AML-193 (cell line): Measurements from ENCODE around the gene LSM7.
"Not testable (repeated sequence)": the region's sequence is repeated elsewhere in the genome, so short reads cannot be mapped to it uniquely, and the experiment has no call there.

Experiments
- DNase-seq, 2 experiments: peaks; one replicate each; lab custom pipeline; 2025; lab: John Stamatoyannopoulos, UW

LSM7 gene

GRCh38 chr19:2302319-2303210, 25.8 kb downstream of the LSM7 start:
- DNase-seq: no peak

- DNase-seq: no peak
Observed at GRCh38 chr19:2300533-2300932, 27.9 kb downstream of the LSM7 start.

- DNase-seq: no peak
Observed at GRCh38 chr19:2296141-2296540, 32.2 kb downstream of the LSM7 start.

- no peak for DNase-seq
Observed at GRCh38 chr19:2294687-2295335, 33.6 kb downstream of the LSM7 start.

DNA sequence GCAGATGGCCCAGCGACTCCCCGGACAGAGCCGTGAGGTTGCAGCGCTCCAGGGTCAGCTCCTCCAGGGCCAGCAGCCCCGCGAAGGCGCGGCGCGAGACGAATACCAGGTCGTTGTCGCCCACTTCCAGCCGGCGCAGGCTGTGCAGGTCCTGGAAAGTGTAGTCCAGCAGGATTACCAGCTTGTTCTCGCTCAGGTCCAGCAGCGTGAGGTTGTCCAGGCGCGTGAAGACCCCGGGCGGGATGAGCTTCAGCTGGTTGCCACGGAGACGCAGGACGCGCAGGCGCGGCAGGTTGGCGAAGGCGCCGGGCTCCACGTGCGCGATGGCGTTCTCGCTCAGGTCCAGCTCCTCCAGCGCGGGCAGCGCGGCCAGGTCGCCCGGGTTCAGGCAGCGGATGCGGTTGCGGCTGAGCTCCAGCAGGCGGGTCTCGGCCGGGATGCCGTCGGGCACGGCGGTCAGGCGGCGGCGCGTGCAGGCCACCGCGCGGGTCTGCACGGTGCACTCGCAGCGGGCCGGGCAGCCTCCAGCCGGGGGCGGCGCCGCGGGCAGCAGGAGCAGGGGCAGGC, 37.1 kb downstream of the LSM7 start:
- peak; percentile 20 to 39 for DNase-seq

- no peak for DNase-seq
Observed at GRCh38 chr19:2290441-2291184, 37.8 kb downstream of the LSM7 start.

DNA sequence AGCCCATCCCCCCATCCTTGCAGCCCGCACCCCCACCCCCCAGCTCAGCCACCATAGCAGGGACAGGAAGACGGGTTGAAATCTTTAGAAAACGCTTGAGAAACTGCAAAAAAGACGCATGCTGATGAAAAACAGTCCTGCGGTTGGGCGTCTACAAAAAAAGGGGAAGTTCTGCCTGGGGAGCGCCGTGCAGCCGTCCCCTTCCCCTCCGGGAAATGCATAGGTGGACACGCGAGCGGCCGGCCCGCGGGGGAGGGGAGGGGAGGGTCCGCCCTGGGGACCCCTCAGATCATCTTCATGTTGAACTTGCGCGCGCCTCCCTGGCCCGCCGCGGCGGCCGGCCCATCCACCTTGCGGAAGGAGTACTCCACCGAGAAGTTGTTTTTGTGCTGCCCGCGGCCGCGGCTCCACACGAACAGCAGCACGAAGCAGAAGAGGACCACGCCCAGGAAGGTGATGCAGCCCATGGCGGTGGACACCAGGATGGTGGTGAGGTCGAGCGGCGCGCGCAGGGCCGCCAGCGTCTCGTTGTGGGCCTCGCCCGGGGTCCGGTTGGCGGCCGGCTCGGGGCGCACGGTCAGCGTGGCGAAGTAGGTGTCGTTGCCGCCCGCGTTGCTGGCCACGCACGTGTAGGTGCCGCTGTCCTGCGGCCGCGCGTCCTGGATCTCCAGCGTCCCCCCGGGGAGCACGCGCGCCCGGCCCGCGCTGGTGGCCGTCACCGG, 38.5 kb downstream of the LSM7 start:
- peak; percentile 95 to 96 for DNase-seq

- no peak for DNase-seq
Observed at GRCh38 chr19:2288818-2289713, 39.3 kb downstream of the LSM7 start.

DNA sequence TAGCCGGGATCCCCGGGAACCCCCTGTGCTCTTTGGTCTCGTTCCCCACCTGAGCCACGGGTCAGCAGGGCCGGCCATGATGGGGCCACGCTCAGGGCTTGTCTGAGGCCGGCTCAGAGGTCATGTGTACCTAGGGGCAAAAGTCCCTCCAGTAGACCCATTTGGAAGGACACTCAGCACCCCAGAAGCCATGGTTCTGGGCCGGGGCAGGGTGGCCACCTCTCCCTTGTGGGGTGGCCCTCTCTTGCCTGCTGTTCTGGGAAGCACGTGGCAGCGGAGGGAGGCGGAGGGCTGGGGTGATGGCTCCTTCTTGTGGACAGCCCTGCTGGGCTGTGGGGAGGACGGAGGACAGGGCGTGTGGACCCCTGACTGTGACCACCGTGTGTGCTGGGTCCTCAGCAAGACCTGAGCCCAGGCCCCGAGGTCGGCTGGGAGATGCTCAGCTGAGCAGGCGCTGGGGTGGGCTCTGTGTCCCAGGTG, 40.0 kb downstream of the LSM7 start:
- DNase-seq: peak in 1 of 2 experiments; percentile 31

DNA sequence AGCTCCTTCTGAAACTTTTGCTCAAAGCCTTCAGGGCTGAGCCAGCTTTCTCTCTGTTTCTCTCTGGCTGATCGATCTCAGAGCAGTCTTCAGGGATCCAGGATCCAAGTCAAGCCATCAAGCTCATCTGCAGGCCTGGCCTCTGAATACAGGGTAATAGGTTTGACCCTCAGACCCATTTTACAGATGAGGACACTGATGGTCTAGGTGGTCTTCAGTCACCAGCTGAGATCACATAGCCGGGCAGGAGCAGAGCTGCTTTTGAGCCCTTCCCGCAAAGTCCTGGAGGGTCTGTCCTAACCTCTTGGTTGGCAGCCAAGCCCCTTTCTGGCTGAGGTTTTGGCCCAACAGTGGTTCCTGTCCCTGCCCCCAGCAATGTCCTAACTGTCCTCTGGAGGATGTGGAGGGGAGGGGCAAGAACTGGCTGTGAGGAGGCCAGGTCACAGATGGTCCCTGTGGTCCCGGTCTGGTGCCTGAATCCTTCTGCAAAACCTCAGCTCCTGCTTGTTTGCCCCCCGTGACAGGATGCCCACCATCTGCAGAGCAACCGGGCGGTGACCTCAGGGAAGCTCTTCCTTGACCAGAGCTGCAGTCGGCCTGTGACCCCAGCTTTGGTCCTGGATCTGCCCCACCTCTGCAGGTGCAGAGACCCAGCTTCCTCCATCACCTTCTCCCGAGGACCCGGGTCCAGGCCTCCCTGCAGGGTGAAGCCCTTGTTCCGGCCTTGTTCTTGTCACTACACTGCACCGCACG, 40.6 kb downstream of the LSM7 start:
- DNase-seq: peak; percentile 14 to 20

DNA sequence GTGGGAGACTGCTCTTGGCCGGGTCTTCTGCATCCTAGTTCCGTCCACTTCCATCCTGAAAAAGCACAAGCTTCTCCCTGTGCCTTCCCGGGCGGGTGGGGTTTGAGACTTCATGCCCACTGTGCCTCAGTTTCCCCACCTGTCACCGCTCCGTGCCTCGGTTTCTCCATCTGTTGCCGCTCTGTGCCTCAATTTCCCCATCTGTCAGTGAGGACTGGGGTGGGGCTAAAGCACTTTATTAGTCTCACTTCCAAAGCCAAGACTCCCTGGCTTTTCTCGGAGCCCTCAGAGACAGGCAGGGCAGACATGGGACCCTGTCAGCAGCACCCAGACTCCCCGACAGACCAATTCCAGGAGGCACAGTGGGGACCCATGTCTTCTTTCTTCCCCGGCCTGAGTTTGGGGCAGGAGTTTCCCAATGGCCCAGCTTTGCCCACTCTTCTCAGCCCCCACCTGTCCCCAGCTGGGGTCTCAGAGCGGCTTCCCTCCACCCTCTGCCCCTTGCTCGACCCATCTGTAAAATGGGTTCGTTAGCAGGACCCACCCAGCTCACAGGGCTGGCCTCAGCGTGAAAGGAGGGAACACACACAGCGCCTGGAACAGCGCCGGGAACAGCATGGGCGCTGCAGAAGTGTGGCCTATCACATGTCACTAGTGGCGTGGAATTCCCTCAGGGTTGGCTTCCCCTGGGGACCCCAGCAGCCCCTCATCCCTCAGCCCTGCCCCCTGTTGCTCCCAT, 41.8 kb downstream of the LSM7 start:
- no peak for DNase-seq

DNA sequence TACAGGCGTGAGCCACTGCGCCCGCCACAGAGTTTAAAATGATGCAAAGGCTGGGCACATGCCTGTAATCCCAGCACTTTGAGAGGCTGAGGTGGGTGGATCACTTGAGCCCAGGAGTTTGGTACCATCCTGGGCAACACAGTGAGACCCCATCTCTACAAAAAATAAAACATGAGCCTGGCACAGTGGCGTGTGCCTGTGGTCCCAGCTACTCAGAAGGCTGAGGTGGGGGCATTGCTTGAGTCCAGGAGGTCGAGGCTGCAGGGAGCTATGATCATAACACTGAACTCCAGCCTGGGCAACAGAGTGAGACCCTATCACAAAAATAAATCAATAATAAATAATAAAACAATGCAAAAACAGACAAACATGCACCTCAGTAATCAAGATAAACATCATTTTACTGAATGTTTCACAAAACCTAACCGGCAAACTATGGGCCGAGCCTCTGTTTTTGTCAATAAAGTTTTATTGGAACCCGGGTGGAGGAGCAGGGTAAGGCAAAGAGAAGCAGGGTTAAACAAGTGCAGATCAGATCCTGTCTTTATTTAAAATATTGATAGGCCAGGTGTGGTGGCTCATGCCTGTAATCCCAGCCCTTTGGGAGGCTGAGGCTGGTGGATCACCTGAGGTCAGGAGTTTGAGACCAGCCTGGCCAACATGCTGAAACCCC, 44.4 kb downstream of the LSM7 start:
- no peak for DNase-seq

GRCh38 chr19:2282862-2283237, 45.5 kb downstream of the LSM7 start:
- no peak for DNase-seq

DNA sequence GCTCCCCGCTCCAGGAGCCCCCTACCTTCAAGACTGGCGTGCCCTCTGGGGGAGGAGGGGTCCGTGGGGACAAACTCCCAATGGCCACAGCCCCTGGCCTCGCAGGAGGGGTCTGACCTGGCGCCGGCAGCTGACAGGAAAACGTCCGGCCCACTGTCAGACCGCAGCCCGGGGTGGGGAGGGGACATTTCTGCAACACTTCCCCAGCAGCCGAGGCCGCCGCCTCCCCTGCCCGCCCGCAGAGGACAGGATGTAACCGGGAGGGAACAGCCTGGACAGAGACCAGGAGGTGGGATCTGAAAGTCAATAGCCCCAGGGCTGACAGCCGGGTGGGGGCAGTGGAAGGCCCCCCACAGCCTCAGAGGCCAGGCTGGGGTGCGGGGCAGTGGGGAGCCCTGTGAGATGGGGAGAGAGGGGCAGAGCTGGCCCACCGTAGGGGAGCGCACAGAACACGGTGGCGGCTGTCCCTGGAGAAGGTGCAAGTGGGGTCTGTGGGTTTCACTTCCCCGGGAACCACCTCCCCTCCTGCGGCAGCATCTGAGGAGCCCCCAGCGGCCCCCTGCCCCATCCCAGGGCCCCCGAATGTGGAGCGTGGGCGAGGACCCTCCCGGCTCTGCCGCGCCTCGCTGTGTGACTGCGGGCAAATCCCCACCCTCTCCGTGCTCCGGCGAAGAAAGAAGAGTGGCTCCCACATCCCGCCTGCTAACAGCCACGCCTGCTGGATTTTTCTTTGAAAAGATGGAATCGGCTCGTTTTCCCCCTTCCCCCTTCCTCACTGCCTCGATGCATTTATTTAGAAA, 46.1 kb downstream of the LSM7 start, which contains the start of gene PEAK3:
PEAK3 (minus strand) TSS at position 114 of the 800 bp plus-strand sequence. CDS start 1,244 bp downstream, outside the sequence.
- peak; percentile 79 to 82 for DNase-seq

- not testable (repeated sequence) for DNase-seq
Observed at GRCh38 chr19:2281265-2282061, 46.9 kb downstream of the LSM7 start.

DNA sequence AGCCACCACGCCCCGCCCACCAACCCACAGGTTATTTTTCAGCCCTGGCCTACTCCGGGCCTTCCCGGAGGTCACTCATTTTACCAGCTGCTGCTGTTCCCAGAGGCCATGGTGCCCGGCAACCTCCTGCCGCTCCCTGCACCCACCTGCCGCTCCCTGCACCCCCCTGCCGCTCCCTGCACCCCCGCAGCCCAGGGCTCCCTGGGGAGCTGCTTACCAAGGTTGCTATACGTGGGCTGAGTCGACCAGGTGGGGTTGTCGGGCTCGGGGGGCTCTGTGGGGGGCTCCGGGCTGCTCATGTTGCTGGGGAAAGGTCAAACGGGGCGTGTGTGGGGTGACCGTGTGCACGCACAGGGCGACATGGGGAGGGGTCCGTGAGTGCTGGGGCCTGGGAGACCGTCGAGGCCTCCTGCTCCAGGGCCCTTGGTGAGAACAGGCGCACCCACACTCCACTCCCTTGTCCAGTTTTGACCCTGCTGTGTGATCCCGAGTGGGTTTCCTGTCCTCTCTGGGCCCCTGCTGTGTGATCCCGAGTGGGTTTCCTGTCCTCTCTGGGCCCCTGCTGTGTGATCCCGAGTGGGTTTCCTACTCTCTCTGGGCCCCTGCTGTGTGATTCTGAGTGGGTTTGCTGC, 47.6 kb downstream of the LSM7 start:
- DNase-seq: no peak
